HEK293 (cell line): ENCODE results near the gene HNF1B.
A peak's percentile ranks its signal among the peaks of the same experiment; 100 is the strongest.

Experiments used
- CTCF ChIA-PET: fragments of 350-600 bp; formaldehyde crosslinking; extraction: SDS; loops from one replicate; lab custom pipeline; 2021; ENCODE audit warnings: antibody characterized with exemption; lab: Yijun Ruan, JAX
- POLR2A ChIA-PET: fragments of 300-600 bp; formaldehyde crosslinking; extraction: SDS; loops from one replicate; lab custom pipeline; 2020; ENCODE audit warnings: antibody characterized with exemption, inconsistent platforms; lab: Yijun Ruan, JAX
- H3K27ac ChIP-seq: fragments of 200-500 bp; sonication (Bioruptor generic); 2 replicates; pipeline ENCODE4 v1.5.1; 2014; ENCODE audit warnings: low read depth, low read length, control low read depth, inconsistent platforms; ENCODE audit errors: extremely low read depth
- H3K36me3 ChIP-seq, 2 experiments: fragments of 200-500 bp in 1 of 2; sonication (Bioruptor generic) in 1 of 2; 1 replicate in 1 of 2; 2 replicates in 1 of 2; pipeline ENCODE4 v1.5.1; 2014 to 2017; ENCODE audit warnings: inconsistent platforms in 2 of 2, low read length in 2 of 2; ENCODE audit not compliant: control insufficient read depth in 2 of 2, insufficient read depth in 1 of 2
- H3K4me1 ChIP-seq: fragments of 200-500 bp; sonication (Bioruptor generic); 2 replicates; pipeline ENCODE4 v1.5.1; 2014; ENCODE audit warnings: mild to moderate bottlenecking, low read length, inconsistent platforms; ENCODE audit not compliant: control insufficient read depth, insufficient read depth
- H3K4me3 ChIP-seq: 2 replicates; pipeline ENCODE4 v1.5.1; 2011; ENCODE audit warnings: low read depth, mild to moderate bottlenecking, control low read depth, low read length, moderate library complexity
- H3K9me3 ChIP-seq: fragments of 200-500 bp; sonication (Bioruptor generic); 2 replicates; pipeline ENCODE4 v1.5.1; 2014; ENCODE audit warnings: low read depth, low read length, inconsistent platforms; ENCODE audit not compliant: control insufficient read depth, insufficient read depth
- PATZ1 ChIP-seq: fragments of 450-650 bp; formaldehyde crosslinking; IDR thresholded peaks from 2 replicates; pipeline ENCODE4 v1.5.1; 2016; ENCODE audit warnings: missing biosample characterization, missing genetic modification characterization
- SCRT2 ChIP-seq: fragments of 450-650 bp; formaldehyde crosslinking; IDR thresholded peaks from 2 replicates; pipeline ENCODE4 v1.5.1; 2016; ENCODE audit warnings: missing biosample characterization, missing genetic modification characterization
- SETDB1 ChIP-seq: IDR thresholded peaks from one replicate; pipeline ENCODE4 v1.6.1; 2017; ENCODE audit warnings: mild to moderate bottlenecking, low read length, moderate library complexity, mixed read lengths; ENCODE audit not compliant: insufficient read length
- SP3 ChIP-seq: fragments of 450-650 bp; formaldehyde crosslinking; IDR thresholded peaks from 2 replicates; pipeline ENCODE4 v1.5.1; 2016; ENCODE audit warnings: missing biosample characterization, missing genetic modification characterization
- ZBTB11 ChIP-seq: fragments of 450-650 bp; formaldehyde crosslinking; conservative IDR thresholded peaks from 2 replicates; pipeline ENCODE4 v1.5.1; 2016; ENCODE audit warnings: low read depth, missing biosample characterization, missing genetic modification characterization
- ZNF112 ChIP-seq: fragments of 450-650 bp; formaldehyde crosslinking; IDR thresholded peaks from 2 replicates; pipeline ENCODE4 v1.5.0; 2017; ENCODE audit warnings: missing biosample characterization, missing genetic modification characterization
- ZNF121 ChIP-seq: fragments of 450-650 bp; formaldehyde crosslinking; IDR thresholded peaks from 2 replicates; pipeline ENCODE4 v1.5.1; 2016; ENCODE audit warnings: missing biosample characterization, missing genetic modification characterization
- ZNF24 ChIP-seq: fragments of 450-650 bp; formaldehyde crosslinking; IDR thresholded peaks from 2 replicates; pipeline ENCODE4 v1.5.1; 2016; ENCODE audit warnings: missing biosample characterization, missing genetic modification characterization
- ZNF26 ChIP-seq: fragments of 450-650 bp; formaldehyde crosslinking; IDR thresholded peaks from 2 replicates; pipeline ENCODE4 v1.5.1; 2016; ENCODE audit warnings: missing biosample characterization, missing genetic modification characterization
- ZNF335 ChIP-seq: fragments of 450-650 bp; formaldehyde crosslinking; conservative IDR thresholded peaks from 2 replicates; pipeline ENCODE4 v1.5.1; 2016; ENCODE audit warnings: missing biosample characterization, missing genetic modification characterization
- ZNF433 ChIP-seq: fragments of 450-650 bp; formaldehyde crosslinking; IDR thresholded peaks from 2 replicates; pipeline ENCODE4 v1.5.1; 2016; ENCODE audit warnings: missing biosample characterization, missing genetic modification characterization, low read depth
- ZNF501 ChIP-seq: fragments of 450-650 bp; formaldehyde crosslinking; IDR thresholded peaks from 2 replicates; pipeline ENCODE4 v1.5.1; 2016; ENCODE audit warnings: missing biosample characterization, missing genetic modification characterization
- ZNF544 ChIP-seq: fragments of 450-650 bp; formaldehyde crosslinking; IDR thresholded peaks from 2 replicates; pipeline ENCODE4 v1.5.0; 2017; ENCODE audit warnings: missing biosample characterization, missing genetic modification characterization
- ZNF580 ChIP-seq: fragments of 450-650 bp; formaldehyde crosslinking; IDR thresholded peaks from 2 replicates; pipeline ENCODE4 v1.5.1; 2016; ENCODE audit warnings: missing biosample characterization, missing genetic modification characterization
- ZNF645 ChIP-seq: fragments of 450-650 bp; formaldehyde crosslinking; IDR thresholded peaks from 2 replicates; pipeline ENCODE4; 2016; ENCODE audit warnings: missing biosample characterization, missing genetic modification characterization
- ZNF654 ChIP-seq: fragments of 450-650 bp; formaldehyde crosslinking; IDR thresholded peaks from 2 replicates; pipeline ENCODE4 v1.5.1; 2016; ENCODE audit warnings: low read depth, missing biosample characterization, missing genetic modification characterization
- ZNF670 ChIP-seq: fragments of 450-650 bp; formaldehyde crosslinking; IDR thresholded peaks from 2 replicates; pipeline ENCODE4 v1.5.1; 2016; ENCODE audit warnings: missing biosample characterization, missing genetic modification characterization, low read depth
- ZNF677 ChIP-seq: fragments of 450-650 bp; IDR thresholded peaks from 2 replicates; pipeline ENCODE4 v1.5.0; 2018; ENCODE audit warnings: missing biosample characterization, mild to moderate bottlenecking, missing genetic modification characterization, moderate library complexity
- ZNF701 ChIP-seq: fragments of 450-650 bp; formaldehyde crosslinking; IDR thresholded peaks from 2 replicates; pipeline ENCODE4 v1.5.1; 2016; ENCODE audit warnings: missing biosample characterization, missing genetic modification characterization
- ZNF792 ChIP-seq: fragments of 450-650 bp; formaldehyde crosslinking; IDR thresholded peaks from 2 replicates; pipeline ENCODE4 v1.5.1; 2016; ENCODE audit warnings: missing biosample characterization, missing genetic modification characterization

Gene HNF1B

GRCh38 chr17:37744633-37744927 is 279 bp downstream of the HNF1B start:
- Histone ChIP-seq H3K9me3 (no peaks in the 10 kb centered on the region), H3K36me3 (no peaks in the 10 kb centered on the region), H3K27ac (no peak overlapping the region), H3K4me1 (no peaks in the 10 kb centered on the region), H3K4me3 (peak overlapping the region; percentile 60)
- ChIA-PET POLR2A (no interaction called here), CTCF (interaction anchor here (0.6 to 0.9 kb wide), 2 partner anchors 36 to 332 kb away, joined by 3 to 4 read pairs; no protein-coding TSS in a partner anchor)
- no peak for TF ChIP-seq ZNF112 (tag by site-specific recombination)
- TF ChIP-seq ZNF501: no peak
- TF ChIP-seq ZNF544 (tag by site-specific recombination): no peak
- TF ChIP-seq SETDB1: no peak
- TF ChIP-seq SCRT2 (tag by site-specific recombination): no peak
- no peak for TF ChIP-seq ZNF670
- TF ChIP-seq ZNF335 (tag by site-specific recombination): no peak
- no peak for TF ChIP-seq ZNF433 (tag by site-specific recombination)
- no peak for TF ChIP-seq ZNF26
- no peak for TF ChIP-seq ZNF24 (tag by site-specific recombination)
- no peak for TF ChIP-seq ZNF654 (tag by site-specific recombination)
- TF ChIP-seq ZNF645 (tag by site-specific recombination): no peak
- no peak for TF ChIP-seq ZNF677 (tag by site-specific recombination)
- no peak for TF ChIP-seq ZNF701 (tag by site-specific recombination)
- no peak for TF ChIP-seq PATZ1
- TF ChIP-seq ZNF792 (tag by site-specific recombination): no peak

GRCh38 chr17:37743875-37744632 is 805 bp downstream of the HNF1B start:
- no peaks in the 10 kb centered on the region for H3K4me1 ChIP-seq
- no peaks in the 10 kb centered on the region for H3K9me3 ChIP-seq
- peak overlapping the region; percentile 60 for H3K4me3 ChIP-seq
- TF ChIP-seq ZNF580 (tag by site-specific recombination) (no peak), SP3 (tag by site-specific recombination) (no peak), ZNF121 (tag by site-specific recombination) (no peak), ZBTB11 (tag by site-specific recombination) (no peak), ZNF670 (no peak), PATZ1 (no peak)
- no peaks in the 10 kb centered on the region for H3K36me3 ChIP-seq
- no peak overlapping the region for H3K27ac ChIP-seq
- ChIA-PET POLR2A (no interaction called here), CTCF (interaction anchor here (0.6 to 0.9 kb wide), 2 partner anchors 37 to 331 kb away, joined by 3 to 4 read pairs; no protein-coding TSS in a partner anchor)
